HG03439 (cell line): Measurements from ENCODE around the gene PTPRD.
"Not testable (repeated sequence)": the region's sequence is repeated elsewhere in the genome, so short reads cannot be mapped to it uniquely, and the experiment has no call there.

ENCODE experiments used
- ATAC-seq: cut with Tn5 transposase; IDR thresholded peaks from one replicate; pipeline ENCODE4 v1.9.1; 2021; ENCODE audit warnings: mild to moderate bottlenecking, moderate library complexity; ENCODE audit not compliant: unreplicated experiment

Gene PTPRD

DNA sequence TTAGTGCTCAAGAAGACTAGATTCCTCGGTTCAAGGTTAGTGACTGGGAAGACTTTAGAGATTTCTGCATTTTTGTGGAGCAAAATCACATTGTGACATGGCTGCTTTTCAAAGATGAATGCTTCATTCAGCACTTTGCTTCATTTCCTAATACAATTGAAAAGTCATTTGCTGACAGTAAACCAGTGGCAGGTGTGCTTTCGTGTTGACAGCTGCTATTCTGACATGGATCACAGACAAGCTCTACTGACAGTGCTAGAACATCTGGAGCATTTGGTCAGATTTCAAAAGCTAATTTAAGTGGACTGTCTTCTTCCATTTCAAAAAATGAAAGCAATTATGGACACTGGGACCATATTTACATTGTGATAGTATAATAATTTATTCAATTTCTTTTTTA is 1060.1 kb downstream of the PTPRD start:
- ATAC-seq = no peak

DNA sequence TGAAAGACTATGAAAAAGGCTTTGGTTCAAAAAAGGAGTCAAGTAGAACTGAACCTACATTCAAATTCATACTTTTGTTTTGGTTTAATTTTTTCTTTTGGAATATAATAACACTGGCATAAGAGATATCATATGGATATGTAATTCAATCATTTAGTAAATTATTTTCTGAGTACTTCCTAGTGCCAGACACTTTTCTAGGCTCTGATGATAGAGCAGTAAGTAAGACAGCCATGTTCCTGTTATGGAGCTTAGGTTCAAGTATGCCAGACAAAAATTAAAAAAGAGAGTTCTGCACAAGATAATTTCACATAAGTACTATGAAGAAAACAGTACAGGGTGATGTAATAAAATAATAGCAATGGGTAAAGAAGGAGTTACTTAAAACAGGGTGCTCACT is 1074.0 kb downstream of the PTPRD start:
- ATAC-seq = no peak

DNA sequence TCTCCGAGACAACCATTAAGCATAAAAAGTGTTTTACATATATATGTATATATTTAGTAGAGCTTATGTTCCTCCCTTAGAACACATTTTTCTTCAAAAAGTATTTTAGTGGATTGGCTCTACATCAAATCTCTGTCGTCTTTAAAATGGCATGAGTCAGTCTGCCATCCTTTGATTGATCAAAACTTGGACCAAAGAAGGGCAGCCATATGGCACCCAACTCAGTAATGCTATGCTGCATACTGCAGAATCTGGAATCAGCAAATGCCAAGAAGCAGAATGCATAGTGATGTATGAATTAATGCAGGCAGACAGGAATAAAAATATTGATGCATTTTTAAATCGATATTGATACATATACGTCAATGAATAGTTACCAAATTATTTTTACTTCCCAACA is 1074.4 kb downstream of the PTPRD start:
- no peak for ATAC-seq

GRCh38 chr9:9536523-9536922 is 1076.3 kb downstream of the PTPRD start:
- ATAC-seq = no peak

- no peak for ATAC-seq
Observed at GRCh38 chr9:9523476-9524139, 1089.2 kb downstream of the PTPRD start.

- ATAC-seq = no peak
Observed at GRCh38 chr9:9522406-9522805, 1090.4 kb downstream of the PTPRD start.

DNA sequence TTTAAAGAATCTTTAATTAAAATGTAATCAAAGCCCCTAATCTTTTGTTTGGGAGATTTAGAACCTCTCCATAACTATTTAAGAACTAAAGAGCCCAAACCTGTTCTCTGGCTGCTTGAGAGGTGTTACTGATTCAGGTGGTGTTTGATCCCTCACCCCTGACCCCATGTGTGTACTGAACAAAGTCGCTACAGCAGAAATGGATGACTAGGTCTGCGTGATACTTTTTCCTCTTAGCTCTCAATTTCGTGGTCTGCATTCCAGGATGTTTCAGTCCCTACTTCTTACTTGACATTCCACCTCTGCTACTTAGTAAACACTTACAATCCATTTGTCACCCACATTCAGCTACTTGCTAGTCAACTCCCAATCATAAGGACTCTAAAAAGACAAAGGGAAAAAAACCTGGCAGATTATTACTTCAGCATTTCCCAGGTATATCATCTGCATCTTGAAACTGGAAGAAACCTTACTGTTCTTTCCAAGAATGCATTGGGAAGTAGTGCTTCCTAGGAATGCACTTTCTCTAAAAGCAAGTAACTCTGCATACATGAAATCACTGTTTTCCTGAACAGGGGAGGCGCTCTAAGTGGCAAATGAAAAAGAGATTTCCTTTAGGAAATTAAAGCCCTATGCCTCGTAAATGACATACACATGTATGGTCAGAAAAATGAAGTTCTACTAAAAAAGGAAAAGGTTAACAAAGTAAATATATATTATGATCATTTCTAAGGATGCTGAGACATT is 1091.6 kb downstream of the PTPRD start:
- no peak for ATAC-seq

GRCh38 chr9:9504869-9505268 is 1107.9 kb downstream of the PTPRD start:
- no peak for ATAC-seq

DNA sequence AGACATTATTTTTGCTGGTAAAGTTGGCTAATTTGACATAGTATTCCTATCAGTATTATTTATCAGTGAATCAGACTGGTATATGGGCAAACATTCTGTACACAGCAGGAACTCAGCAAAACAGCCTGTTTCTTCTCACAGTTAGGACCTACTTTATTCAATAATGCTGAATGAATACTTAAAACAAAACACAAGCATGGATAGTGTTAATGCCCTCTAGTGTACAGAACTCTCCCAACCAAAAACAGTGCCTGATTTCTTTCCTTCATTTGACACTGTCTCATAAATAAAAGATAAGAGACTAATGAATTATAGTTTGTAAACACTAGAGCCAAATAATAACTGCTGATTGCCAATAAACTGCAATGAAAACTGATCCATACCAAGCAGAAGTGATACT is 1113.3 kb downstream of the PTPRD start:
- no peak for ATAC-seq

GRCh38 chr9:9498846-9499245 is 1114.0 kb downstream of the PTPRD start:
- no peak for ATAC-seq

GRCh38 chr9:9498128-9498527 is 1114.7 kb downstream of the PTPRD start:
- ATAC-seq = no peak

- ATAC-seq = no peak
Observed at GRCh38 chr9:9494336-9494735, 1118.5 kb downstream of the PTPRD start.

DNA sequence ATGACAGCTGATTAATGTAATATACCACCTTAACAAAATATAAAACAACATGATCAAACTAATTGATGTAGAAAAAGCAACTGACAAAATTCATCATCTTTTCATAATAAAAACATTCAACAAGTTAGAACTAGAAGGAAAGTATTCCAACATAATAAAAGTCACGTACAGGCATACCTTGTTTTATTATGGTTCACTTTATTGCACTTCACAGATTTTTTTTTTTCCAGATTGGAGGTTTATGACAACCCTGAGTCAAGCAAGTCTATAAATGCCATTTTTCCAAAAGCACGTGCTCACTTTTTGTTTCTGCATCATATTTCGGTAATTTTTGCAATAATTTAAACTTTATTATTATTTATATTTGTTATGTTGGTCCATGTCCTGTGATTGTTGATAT is 1120.3 kb downstream of the PTPRD start:
- ATAC-seq = no peak

- ATAC-seq = no peak
Observed at GRCh38 chr9:9489183-9489582, 1123.6 kb downstream of the PTPRD start.

GRCh38 chr9:9483175-9483574 is 1129.6 kb downstream of the PTPRD start:
- ATAC-seq = no peak

GRCh38 chr9:9478741-9479140 is 1134.1 kb downstream of the PTPRD start:
- no peak for ATAC-seq

DNA sequence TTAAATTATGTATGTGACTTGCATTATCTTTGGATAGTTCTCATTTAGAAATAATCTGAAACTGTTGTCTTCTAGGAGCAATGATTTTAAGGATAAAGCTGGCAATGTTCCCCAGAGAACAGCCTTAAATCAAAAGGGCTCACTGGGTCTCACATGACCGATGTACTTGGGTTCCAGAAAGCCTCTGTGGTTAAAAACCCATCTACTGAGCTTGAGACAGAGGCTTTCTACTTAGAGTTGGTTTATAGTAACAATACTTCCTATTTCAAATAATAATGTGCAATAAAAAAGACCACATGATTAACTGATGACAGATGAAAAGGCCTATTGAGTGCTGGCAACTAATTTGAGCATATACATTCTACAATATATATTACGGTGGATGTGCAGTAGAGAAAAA is 1143.5 kb downstream of the PTPRD start:
- no peak for ATAC-seq

DNA sequence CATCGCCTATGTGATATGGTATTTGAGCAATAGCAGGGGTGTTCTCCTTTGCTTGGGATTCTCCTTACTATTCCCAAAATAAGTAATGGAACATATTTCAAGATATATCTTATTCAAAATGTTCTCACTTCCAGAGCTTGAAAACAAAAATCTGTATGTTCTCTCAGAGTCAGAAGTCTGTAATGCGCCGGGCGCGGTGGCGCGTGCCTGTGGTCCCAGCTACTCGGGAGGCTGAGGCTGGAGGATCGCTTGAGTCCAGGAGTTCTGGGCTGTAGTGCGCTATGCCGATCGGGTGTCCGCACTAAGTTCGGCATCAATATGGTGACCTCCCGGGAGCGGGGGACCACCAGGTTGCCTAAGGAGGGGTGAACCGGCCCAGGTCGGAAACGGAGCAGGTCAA is 1170.9 kb downstream of the PTPRD start:
- not testable (repeated sequence) for ATAC-seq

DNA sequence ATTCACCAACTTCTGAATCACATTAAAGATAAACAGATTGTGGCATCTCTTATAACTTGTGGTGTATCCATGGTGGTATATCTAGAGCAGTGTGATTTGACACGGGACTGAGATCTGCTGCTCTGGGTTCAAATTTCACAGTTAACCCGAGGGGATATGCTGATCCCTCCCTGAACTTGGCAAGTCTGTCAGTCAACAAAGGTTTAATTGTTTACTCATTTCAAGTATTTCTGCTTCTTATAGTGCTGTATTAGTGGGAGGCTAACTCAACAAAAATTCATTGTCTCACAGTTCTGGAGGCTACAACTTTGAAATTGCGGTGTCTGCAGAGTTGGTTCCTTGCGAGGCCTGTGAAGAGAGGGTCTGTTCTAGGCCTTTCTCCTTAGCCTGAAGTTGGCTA is 1175.2 kb downstream of the PTPRD start:
- ATAC-seq = no peak

- ATAC-seq = not testable (repeated sequence)
Observed at GRCh38 chr9:9426454-9426853, 1186.3 kb downstream of the PTPRD start.

- no peak for ATAC-seq
Observed at GRCh38 chr9:9412241-9412640, 1200.6 kb downstream of the PTPRD start.

- ATAC-seq = no peak
Observed at GRCh38 chr9:9410736-9411135, 1202.1 kb downstream of the PTPRD start.

DNA sequence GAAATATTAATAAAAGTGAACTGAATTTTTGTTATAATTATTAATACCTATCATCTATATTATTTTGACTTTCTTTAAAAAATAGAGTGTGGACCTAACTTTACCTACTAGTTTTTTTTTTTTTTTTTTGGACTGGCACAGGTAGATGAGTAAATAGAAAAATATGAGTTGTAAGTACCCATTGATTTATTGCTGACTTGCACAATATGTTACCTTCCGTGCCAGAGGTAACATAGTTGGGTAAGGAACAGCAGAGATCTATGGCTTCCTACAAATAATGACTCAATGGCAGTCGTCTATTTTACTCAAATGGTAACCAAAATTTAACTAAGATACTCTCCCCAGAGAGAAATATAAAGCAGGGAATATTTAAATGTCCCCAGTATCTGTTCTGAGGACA is 1212.8 kb downstream of the PTPRD start:
- ATAC-seq = no peak
